ENCODE measurements around the gene NLRP8.
"Not testable (repeated sequence)": the region's sequence is repeated elsewhere in the genome, so short reads cannot be mapped to it uniquely, and the experiment has no call there.

The NLRP8 gene

DNA sequence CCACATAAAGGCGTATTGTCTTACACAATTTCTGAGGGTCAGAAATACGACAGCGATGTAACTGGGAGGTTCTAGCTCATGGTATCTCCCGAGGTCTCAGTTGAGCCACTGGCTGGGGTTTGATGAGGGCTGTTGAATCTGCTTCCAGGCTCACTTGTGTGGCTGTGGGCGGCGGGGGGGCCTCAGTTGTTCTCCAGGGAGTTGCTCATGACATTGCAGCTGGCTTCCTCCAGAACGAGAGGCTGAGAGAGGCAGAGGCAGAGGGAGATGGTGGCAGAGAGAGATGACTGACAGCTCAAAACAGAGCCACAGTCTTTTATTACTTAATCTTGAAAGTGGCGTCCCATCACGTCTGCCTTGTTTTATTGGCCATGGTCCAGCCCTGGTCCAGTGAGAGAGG lies 32.8 kb downstream of the NLRP8 start:
- no peak for DNase-seq

DNA sequence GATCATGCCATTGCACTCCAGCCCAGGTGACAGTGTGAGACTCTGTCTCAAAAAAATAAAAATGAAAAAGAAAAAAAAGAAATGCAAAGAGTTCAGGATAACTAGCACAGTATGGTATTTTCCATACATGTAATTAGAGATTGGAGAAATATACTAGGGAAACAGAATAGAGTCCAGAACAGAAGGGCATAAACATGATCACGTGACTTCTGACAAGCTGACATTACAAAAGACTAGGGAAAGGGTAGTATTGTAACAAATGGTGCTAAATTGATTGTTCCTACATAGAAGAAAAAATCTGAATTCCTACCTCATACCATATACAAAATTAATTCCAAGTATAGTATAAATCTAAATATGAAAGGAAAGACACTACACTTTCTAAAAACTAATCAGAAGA lies 37.6 kb downstream of the NLRP8 start:
- DNase-seq = no peak

DNA sequence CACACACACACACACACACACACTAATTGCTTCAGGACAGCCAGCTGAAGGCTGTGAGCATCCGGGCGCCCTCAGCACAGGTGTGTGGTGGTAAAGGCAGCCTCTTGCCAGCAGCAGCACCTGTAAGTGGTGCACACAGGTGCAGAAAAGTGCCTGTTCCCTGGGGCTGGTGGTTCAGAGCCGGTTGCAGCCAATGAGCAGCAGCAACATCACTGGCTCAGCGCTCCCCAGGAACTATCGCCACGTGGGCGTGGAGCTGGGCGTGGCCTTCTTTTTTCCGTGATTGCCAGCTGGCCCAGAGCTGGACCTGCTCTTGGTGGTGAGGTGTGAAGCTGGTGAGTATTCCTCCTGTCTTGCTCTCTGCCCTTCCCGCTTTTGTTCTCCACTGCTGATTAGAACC lies 38.9 kb downstream of the NLRP8 start, which contains the start of gene NLRP5:
Gene NLRP5, plus strand, starts transcription at position 289 of the 400 bp plus-strand sequence.
- peak in 1 of 2 experiments; percentile 12 for DNase-seq

- DNase-seq = no peak
These were observed 43.2 kb downstream of the NLRP8 start for GRCh38 chr19:55990831-55991230.

DNA sequence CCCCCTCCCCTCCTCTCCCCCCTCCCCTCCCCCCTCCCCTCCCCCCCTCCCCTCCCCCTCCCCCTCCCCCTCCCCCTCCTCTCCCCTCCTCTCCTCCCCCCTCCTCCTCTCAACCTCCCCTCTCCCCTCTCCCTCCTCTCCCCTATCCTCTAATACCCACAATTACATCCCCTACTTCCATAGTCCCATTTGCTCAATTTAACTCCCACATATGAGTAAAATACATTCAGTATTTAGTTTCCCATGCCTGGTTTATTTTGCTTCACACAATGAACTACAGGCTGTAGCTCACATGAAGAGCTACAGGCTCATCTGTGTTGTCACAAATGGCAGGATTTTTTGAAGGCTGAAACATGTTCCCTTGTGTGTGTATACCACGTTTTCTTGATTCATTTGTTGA lies 45.9 kb downstream of the NLRP8 start:
- no peak for DNase-seq

DNA sequence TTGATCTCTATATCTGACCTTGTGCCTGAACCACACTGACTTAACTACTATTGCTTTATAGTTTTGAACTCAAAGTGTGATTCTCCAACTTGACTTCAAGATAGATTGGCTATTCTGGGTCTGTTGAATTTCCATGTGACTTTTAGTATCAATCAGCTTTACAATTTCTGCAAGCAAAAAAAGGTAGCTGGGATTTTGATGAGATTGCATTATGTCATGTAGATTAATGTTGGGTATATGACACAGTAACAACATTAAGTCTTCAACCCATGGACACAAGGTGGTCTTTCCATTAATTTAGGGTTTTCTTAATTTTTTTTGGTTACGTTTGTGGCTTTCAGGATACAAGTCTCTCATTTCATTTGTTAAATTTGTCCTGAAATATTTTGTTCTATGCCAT lies 67.1 kb downstream of the NLRP8 start:
- DNase-seq = no peak

GRCh38 chr19:56015756-56016155 lies 68.1 kb downstream of the NLRP8 start:
- no peak for DNase-seq

DNA sequence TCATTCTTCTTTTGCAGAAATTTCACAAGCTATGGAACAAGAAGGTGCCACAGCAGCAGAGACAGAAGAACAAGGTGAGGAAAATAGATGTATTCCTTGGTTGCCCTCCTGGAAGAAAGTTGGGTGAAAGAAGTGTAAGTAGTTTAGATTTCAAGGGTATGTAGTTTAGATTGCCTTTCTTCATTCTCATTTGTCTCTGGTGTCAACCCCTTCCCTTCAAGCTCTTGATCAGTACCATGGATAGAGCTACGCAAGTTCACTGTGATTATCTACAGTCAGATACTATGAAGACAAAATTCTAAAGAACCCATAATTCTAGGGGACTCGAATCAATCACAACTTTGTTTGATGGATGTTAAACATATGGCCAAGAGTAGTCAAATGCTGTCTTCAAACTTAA lies 71.7 kb downstream of the NLRP8 start:
- DNase-seq = not testable (repeated sequence)

DNA sequence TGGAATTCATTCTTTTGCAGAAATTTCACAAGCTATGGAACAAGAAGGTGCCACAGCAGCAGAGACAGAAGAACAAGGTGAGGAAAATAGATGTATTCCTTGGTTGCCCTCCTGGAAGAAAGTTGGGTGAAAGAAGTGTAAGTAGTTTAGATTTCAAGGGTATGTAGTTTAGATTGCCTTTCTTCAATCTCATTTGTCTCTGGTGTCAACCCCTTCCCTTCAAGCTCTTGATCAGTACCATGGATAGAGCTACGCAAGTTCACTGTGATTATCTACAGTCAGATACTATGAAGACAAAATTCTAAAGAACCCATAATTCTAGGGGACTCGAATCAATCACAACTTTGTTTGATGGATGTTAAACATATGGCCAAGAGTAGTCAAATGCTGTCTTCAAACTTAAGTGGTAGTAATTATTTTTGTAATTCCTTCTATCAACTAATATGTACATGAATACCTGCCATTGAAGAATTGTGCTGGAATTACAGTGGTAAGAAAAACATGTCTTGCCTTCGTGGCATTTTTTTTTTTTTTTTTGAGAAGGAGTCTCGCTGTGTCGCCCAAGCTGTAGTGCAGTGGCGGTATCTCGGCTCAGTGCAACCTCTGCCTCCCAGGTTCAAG lies 72.8 kb downstream of the NLRP8 start:
- DNase-seq = not testable (repeated sequence)

DNA sequence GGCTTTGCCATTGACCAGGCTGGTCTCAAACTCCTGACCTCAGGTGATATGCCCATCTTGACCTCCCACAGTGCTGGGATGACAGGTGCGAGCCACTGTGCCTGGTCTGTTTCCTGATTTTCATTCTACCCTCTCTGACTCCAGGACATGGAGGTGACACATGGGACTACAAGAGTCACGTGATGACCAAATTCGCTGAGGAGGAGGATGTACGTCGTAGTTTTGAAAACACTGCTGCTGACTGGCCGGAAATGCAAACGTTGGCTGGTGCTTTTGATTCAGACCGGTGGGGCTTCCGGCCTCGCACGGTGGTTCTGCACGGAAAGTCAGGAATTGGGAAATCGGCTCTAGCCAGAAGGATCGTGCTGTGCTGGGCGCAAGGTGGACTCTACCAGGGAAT lies 79.1 kb downstream of the NLRP8 start:
- no peak for DNase-seq

All from NCI-H187 (cell line).